ENCODE data around the gene EGR2. TPM values are rescaled to one million over a fixed set of nuclear protein-coding genes. Genes with fewer than 3 reads are reported as not detected.

Gene EGR2
- total RNA-seq, 2 donors from 2014 or later, result 4.2 to 5.9 TPM

DNA sequence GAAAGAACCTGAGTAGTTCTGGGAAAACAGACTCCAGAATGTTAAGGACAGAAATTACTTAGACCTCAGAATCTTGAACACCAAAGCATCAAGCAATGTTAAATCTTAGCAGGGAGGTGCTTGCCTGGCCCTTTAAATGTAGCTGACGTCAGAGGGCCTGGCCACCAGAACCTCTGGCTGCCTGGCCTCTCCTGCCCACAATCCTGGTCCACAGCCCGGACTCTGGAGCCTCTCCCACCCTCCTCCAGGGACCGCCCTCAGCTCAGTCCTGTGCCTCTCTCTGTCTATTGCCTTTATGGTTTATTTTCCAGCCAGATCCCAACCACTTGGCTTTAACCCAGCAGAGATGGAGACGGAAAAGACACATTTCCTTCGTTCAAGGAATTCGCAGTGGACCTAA is 42.2 kb upstream of the EGR2 start:
- H3K4me1 ChIP-seq, result no peaks in the 10 kb centered on the region
- DNase-seq (peak in 2 of 4 donors; percentile 22 to 26), ATAC-seq (no peak)
- H3K36me3 ChIP-seq (replicated peaks in 1 of 2; ENCODE audit: insufficient read depth in 1 of 2, low read depth in 2 of 2), result no peaks in the 10 kb centered on the region
- WGBS, 2 donors, result 47 to 52% methylated on average over 6 of the region's 6 CpGs
- no peak overlapping the region for H3K4me3 ChIP-seq
- H3K9me3 ChIP-seq, result no peaks in the 10 kb centered on the region
- intact Hi-C loops (cut with DNase I), result no loop called here
- TF ChIP-seq, protein P1, sequence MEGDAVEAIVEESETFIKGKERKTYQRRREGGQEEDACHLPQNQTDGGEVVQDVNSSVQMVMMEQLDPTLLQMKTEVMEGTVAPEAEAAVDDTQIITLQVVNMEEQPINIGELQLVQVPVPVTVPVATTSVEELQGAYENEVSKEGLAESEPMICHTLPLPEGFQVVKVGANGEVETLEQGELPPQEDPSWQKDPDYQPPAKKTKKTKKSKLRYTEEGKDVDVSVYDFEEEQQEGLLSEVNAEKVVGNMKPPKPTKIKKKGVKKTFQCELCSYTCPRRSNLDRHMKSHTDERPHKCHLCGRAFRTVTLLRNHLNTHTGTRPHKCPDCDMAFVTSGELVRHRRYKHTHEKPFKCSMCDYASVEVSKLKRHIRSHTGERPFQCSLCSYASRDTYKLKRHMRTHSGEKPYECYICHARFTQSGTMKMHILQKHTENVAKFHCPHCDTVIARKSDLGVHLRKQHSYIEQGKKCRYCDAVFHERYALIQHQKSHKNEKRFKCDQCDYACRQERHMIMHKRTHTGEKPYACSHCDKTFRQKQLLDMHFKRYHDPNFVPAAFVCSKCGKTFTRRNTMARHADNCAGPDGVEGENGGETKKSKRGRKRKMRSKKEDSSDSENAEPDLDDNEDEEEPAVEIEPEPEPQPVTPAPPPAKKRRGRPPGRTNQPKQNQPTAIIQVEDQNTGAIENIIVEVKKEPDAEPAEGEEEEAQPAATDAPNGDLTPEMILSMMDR (IDR thresholded peaks at IDR 0.05), result no peak
- TF ChIP-seq POLR2A (IDR thresholded peaks at IDR 0.05), result no peak
- H3K27me3 ChIP-seq, result no peaks in the 10 kb centered on the region
- H3K27ac ChIP-seq, result no peak overlapping the region

DNA sequence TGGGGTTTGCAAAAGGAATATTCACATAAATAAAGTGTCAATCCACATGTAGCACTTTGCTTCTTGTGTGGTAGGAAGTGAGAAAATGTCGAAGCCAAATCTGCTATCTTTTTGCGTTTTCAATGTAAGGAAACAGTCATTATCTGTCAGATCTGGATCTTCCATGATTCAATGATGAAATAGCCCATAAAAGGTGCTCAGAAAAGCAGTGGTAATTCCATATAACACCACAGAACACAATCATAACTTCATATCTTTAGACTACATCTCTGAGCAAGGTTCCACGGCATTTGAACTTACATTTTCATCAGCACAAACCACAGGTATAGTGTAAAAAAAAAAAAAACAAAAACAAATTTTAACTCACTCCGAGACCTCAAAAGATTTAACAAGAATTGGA is 39.9 kb upstream of the EGR2 start:
- H3K27me3 ChIP-seq, result no peaks in the 10 kb centered on the region
- H3K36me3 ChIP-seq (replicated peaks in 1 of 2; ENCODE audit: insufficient read depth in 1 of 2, low read depth in 2 of 2), result no peaks in the 10 kb centered on the region
- TF ChIP-seq, protein P1 (IDR thresholded peaks at IDR 0.05), result no peak
- no peak for TF ChIP-seq POLR2A (IDR thresholded peaks at IDR 0.05)
- DNase-seq (no peak), ATAC-seq (no peak)
- WGBS, 2 donors, result 56 to 58% methylated on average over 4 of the region's 4 CpGs
- no peaks in the 10 kb centered on the region for H3K4me1 ChIP-seq
- intact Hi-C loops (cut with DNase I), result no loop called here
- no peak overlapping the region for H3K27ac ChIP-seq
- no peak overlapping the region for H3K4me3 ChIP-seq
- no peaks in the 10 kb centered on the region for H3K9me3 ChIP-seq

DNA sequence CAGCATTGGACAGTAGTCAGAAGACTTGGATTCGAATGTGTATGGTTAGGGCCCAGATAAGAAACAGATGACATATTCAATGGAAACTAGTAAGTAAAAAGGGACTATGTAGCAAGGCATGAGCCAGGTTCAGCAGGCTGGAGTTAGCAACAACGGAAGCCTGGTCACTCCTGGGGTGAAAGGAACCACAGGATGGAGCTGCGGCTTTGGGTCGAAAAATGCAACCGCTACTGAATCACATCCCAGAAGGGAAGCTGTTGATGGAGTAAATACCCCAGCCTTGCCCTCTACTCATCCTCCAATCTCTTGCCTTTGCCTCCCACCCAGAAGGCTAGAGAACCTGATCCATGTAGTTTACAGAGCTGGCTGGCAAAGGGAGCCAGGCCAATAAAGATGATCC is 37.5 kb upstream of the EGR2 start:
- Histone ChIP-seq H3K4me1 (no peaks in the 10 kb centered on the region), H3K36me3 (replicated peaks in 1 of 2; ENCODE audit: insufficient read depth in 1 of 2, low read depth in 2 of 2) (no peaks in the 10 kb centered on the region), H3K27ac (no peak overlapping the region), H3K4me3 (no peak overlapping the region), H3K9me3 (no peaks in the 10 kb centered on the region), H3K27me3 (no peaks in the 10 kb centered on the region)
- DNase-seq (no peak), ATAC-seq (no peak)
- TF ChIP-seq POLR2A (IDR thresholded peaks at IDR 0.05), result no peak
- TF ChIP-seq, protein P1 (IDR thresholded peaks at IDR 0.05), result no peak
- intact Hi-C loops (cut with DNase I), result no loop called here
- 52 to 76% methylated on average over 5 of the region's 5 CpGs for WGBS, 2 donors

DNA sequence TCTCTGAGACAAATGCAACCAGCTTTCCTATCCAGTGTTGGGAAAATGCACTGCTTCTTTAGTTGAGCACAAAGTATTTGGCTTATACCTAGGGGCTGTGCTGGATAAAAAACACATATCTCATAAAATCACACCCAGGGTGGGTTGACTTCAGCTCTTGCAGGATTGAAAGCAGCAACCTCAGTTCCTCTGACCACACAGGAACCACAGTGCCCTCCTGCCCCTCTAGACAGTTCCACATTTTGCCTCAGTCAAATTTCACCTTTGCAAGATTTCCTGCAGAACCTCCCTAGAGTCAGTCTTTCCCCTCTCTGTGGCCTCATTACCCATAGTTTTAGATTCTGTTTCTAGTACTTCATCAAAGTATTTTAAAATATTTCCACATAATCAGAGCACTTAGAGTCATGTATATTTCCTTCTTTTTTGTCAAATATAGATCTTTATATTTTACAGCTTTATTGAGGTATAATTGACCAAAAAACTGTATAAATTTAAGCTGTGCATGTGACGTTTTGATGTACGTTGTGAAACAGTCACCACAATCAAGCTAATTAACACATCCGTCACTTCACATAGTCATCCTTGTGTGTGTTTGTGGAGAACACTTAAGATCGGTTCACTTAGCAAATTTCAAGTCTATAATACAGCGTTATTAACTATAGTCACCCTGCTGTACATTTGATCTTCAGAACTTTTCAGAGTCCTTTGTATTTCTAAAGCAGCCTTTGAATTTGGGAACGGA is 37.0 kb upstream of the EGR2 start:
- no peak overlapping the region for H3K4me3 ChIP-seq
- H3K36me3 ChIP-seq (replicated peaks in 1 of 2; ENCODE audit: insufficient read depth in 1 of 2, low read depth in 2 of 2), result no peaks in the 10 kb centered on the region
- no peaks in the 10 kb centered on the region for H3K4me1 ChIP-seq
- no peak overlapping the region for H3K27ac ChIP-seq
- H3K9me3 ChIP-seq, result no peaks in the 10 kb centered on the region
- ATAC-seq, result no peak
- intact Hi-C loops (cut with DNase I), result no loop called here
- TF ChIP-seq, protein P1 (IDR thresholded peaks at IDR 0.05), result no peak
- DNase-seq, result no peak
- 47 to 65% methylated on average over 6 of the region's 6 CpGs for WGBS, 2 donors
- no peaks in the 10 kb centered on the region for H3K27me3 ChIP-seq

DNA sequence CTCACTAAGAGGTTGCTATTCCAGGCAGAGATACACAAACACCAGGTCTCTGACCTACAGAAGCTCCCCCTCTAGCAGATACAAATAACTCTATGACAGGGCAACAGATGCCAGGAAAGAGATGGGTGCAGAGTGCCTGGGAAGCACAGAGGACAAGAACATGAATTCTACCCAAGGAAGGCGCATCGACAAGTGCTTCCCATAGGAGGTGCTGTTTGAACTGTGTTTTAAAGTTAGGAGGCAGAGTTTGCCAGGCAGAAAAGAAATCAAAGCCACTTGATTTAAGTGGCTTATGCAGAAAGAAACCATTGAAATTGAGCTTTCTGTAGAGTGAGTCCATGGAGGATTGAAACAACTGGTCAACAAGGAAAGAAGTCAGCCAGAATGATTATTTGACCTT is 35.3 kb upstream of the EGR2 start:
- ATAC-seq (no peak), DNase-seq (no peak)
- WGBS, 2 donors, result 45 to 64% methylated on average over 2 of the region's 2 CpGs
- Histone ChIP-seq H3K9me3 (peaks cover 0 to 5% (median 0%) of the 10 kb centered on the region in 3 donors), H3K4me3 (no peak overlapping the region), H3K27ac (no peak overlapping the region), H3K4me1 (no peaks in the 10 kb centered on the region), H3K27me3 (no peaks in the 10 kb centered on the region), H3K36me3 (replicated peaks in 1 of 2; ENCODE audit: insufficient read depth in 1 of 2, low read depth in 2 of 2) (no peaks in the 10 kb centered on the region)
- TF ChIP-seq, protein P1 (IDR thresholded peaks at IDR 0.05), result no peak
- no peak for TF ChIP-seq POLR2A (IDR thresholded peaks at IDR 0.05)
- intact Hi-C loops (cut with DNase I), result no loop called here
